Keratinocyte (primary cell): ENCODE results near the gene KRT84. TPM values are rescaled to one million over a fixed set of nuclear protein-coding genes. Genes with fewer than 3 reads are reported as not detected.
"Not testable (repeated sequence)": the region's sequence is repeated elsewhere in the genome, so short reads cannot be mapped to it uniquely, and the experiment has no call there.

ENCODE experiments used
- DNase-seq: peaks from one replicate; pipeline ENCODE4 v3.0.0-alpha.2; 2011; ENCODE audit warnings: low read depth, missing footprints, low spot score
- FAIRE-seq: peaks from 2 replicates; lab custom pipeline; 2011; peaks lifted over from hg19 to GRCh38; lab: Jason Lieb, UNC
- H2AFZ ChIP-seq: 2 replicates; pipeline ENCODE4 v1.6.0; 2012; ENCODE audit warnings: low read length, control low read depth, inconsistent platforms; ENCODE audit not compliant: control insufficient read depth
- H3K27ac ChIP-seq: 2 replicates; pipeline ENCODE4 v1.5.1; 2011; ENCODE audit warnings: low read length; ENCODE audit not compliant: control insufficient read depth, insufficient read depth
- H3K27me3 ChIP-seq: 3 replicates; pipeline ENCODE4 v1.6.0; 2011; ENCODE audit warnings: low read length; ENCODE audit not compliant: control insufficient read depth, insufficient read depth; ENCODE audit errors: extremely low read depth
- H3K36me3 ChIP-seq, 2 experiments: 2 replicates in 1 of 2; 3 replicates in 1 of 2; pipeline ENCODE4 v1.5.1; 2011; ENCODE audit warnings: low read length in 2 of 2, mild to moderate bottlenecking in 1 of 2; ENCODE audit not compliant: control insufficient read depth in 2 of 2, insufficient read depth in 2 of 2; ENCODE audit errors: extremely low read depth in 1 of 2
- H3K4me1 ChIP-seq: 3 replicates; pipeline ENCODE4 v1.5.1; 2011; ENCODE audit warnings: low read length; ENCODE audit not compliant: control insufficient read depth, insufficient read depth; ENCODE audit errors: extremely low read depth
- H3K4me2 ChIP-seq: 3 replicates; pipeline ENCODE4 v1.6.0; 2011; ENCODE audit warnings: low read depth, low read length; ENCODE audit not compliant: control insufficient read depth, insufficient read depth; ENCODE audit errors: extremely low read depth
- H3K4me3 ChIP-seq, 3 experiments: fragments of 200-600 bp in 1 of 3; sonication (generic) in 1 of 3; 2 replicates in 2 of 3; 3 replicates in 1 of 3; pipeline ENCODE4 v1.5.1; 2011 to 2016; ENCODE audit warnings: low read length in 3 of 3, mild to moderate bottlenecking in 3 of 3, control low read depth in 2 of 3, inconsistent platforms in 1 of 3, low read depth in 1 of 3, mixed read lengths in 1 of 3, mixed run types in 1 of 3, moderate library complexity in 1 of 3; ENCODE audit not compliant: control insufficient read depth in 2 of 3, insufficient read depth in 2 of 3; ENCODE audit errors: extremely low read depth in 1 of 3
- H3K79me2 ChIP-seq: 2 replicates; pipeline ENCODE4 v1.6.0; 2012; ENCODE audit warnings: low read length; ENCODE audit not compliant: control insufficient read depth, insufficient read depth
- H3K9ac ChIP-seq: 3 replicates; pipeline ENCODE4 v1.6.0; 2011; ENCODE audit warnings: low read length; ENCODE audit not compliant: control insufficient read depth, insufficient read depth; ENCODE audit errors: extremely low read depth
- H3K9me1 ChIP-seq: 3 replicates; pipeline ENCODE4 v1.6.0; 2011; ENCODE audit warnings: low read length; ENCODE audit not compliant: control insufficient read depth, insufficient read depth; ENCODE audit errors: extremely low read depth
- H3K9me3 ChIP-seq: 2 replicates; pipeline ENCODE4 v1.5.1; 2012; ENCODE audit warnings: low read depth, low read length; ENCODE audit not compliant: control insufficient read depth
- H4K20me1 ChIP-seq: 3 replicates; pipeline ENCODE4 v1.6.0; 2011; ENCODE audit warnings: low read length; ENCODE audit not compliant: control insufficient read depth, insufficient read depth; ENCODE audit errors: extremely low read depth
- CTCF ChIP-seq, 3 experiments: IDR thresholded peaks in 1 of 3; conservative IDR thresholded peaks in 1 of 3; optimal IDR thresholded peaks in 1 of 3; 2 replicates in 2 of 3; 3 replicates in 1 of 3; pipeline versions ENCODE3 to v1.5.1; 2011; ENCODE audit warnings: low read length in 3 of 3, mild to moderate bottlenecking in 3 of 3, moderate library complexity in 2 of 3, control low read depth in 1 of 3, inconsistent platforms in 1 of 3; ENCODE audit not compliant: insufficient read depth in 2 of 3; ENCODE audit errors: extremely low read depth in 1 of 3
- EZH2 ChIP-seq: IDR thresholded peaks from one replicate; pipeline ENCODE4 v1.6.1; 2012; ENCODE audit warnings: inconsistent platforms, mild to moderate bottlenecking, low read length, moderate library complexity
- dilution Hi-C: fragments of 300-500 bp; cut with MboI; formaldehyde crosslinking; loops from one replicate; pipeline ENCODE4 v1.7.0; 2020; ENCODE audit warnings: low sequenced_read_pairs; ENCODE audit not compliant: extremely low pct_ligation_motif_present
- polyA plus RNA-seq, 5 experiments: library from polyadenylated mRNA; depleted of rRNA in 3 of 5; stranded (reverse) in 3 of 5; stranded (forward) in 1 of 5; unstranded in 1 of 5; fragments of >200 nt; gene quantifications; 1 replicate in 1 of 5; 2 replicates in 3 of 5; 3 replicates in 1 of 5; pipeline versions ENCODE4 v1.2.1 to v1.2.3, GENCODE V29; 2011 to 2012; ENCODE audit warnings: missing spikeins in 2 of 5, low read depth in 1 of 5, low replicate concordance in 1 of 5

Gene KRT84
- polyA plus RNA-seq, 1 donor (not counting 4 experiments of a cell fraction or from before 2014, with no cell fraction given): 0.10 TPM

DNA sequence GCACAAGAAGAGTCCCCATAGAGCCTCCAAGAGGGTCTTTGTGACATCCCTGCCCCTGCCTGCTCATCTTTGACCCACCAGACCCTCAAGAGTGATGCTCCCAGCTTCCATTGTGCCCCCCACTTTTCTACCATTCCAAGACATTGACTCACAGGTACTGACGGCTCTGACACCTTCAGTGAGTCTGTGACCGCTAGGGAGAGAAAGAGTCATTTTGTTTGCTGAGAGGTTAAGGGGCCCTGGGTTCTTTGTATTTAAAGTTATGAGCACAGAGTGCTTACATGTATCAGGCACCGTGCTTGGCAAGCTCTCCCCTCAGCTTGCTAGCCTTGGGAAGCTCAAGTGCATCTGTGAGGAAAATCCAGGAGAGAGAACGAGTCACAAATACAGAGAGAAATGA lies 27.8 kb upstream of the KRT84 start:
- Histone ChIP-seq H3K27ac (no peak overlapping the region), H3K36me3 (no peaks in the 10 kb centered on the region), H3K27me3 (peaks cover 3% of the 10 kb centered on the region), H3K4me2 (no peak overlapping the region), H3K9me3 (no peaks in the 10 kb centered on the region), H4K20me1 (no peaks in the 10 kb centered on the region), H2AFZ (no peak overlapping the region), H3K4me1 (peaks cover 15% of the 10 kb centered on the region), H3K79me2 (no peaks in the 10 kb centered on the region), H3K9me1 (no peaks in the 10 kb centered on the region), H3K4me3 (no peak overlapping the region), H3K9ac (no peak overlapping the region)
- dilution Hi-C loops: no loop called here
- no peak for DNase-seq
- no peak for TF ChIP-seq EZH2
- no peak for TF ChIP-seq CTCF (optimal IDR thresholded peaks at IDR 0.05 in 1 of 3, IDR thresholded peaks at IDR 0.05 in 1 of 3, conservative IDR thresholded peaks at IDR 0.05 in 1 of 3; ENCODE audit: extremely low read depth in 1 of 3, insufficient read depth in 2 of 3, low read length in 3 of 3)
- no peak for FAIRE-seq

- DNase-seq (no peak), FAIRE-seq (no peak)
- H3K4me3 ChIP-seq: no peak overlapping the region
- dilution Hi-C loops: no loop called here
- H4K20me1 ChIP-seq: no peaks in the 10 kb centered on the region
- H3K4me2 ChIP-seq: no peak overlapping the region
- no peak for TF ChIP-seq EZH2
- no peak for TF ChIP-seq CTCF (optimal IDR thresholded peaks at IDR 0.05 in 1 of 3, IDR thresholded peaks at IDR 0.05 in 1 of 3, conservative IDR thresholded peaks at IDR 0.05 in 1 of 3; ENCODE audit: extremely low read depth in 1 of 3, insufficient read depth in 2 of 3, low read length in 3 of 3)
- H3K9me3 ChIP-seq: no peaks in the 10 kb centered on the region
- H3K27me3 ChIP-seq: peaks cover 3% of the 10 kb centered on the region
- no peak overlapping the region for H3K27ac ChIP-seq
- H3K4me1 ChIP-seq: peaks cover 13% of the 10 kb centered on the region
- no peaks in the 10 kb centered on the region for H3K79me2 ChIP-seq
- H2AFZ ChIP-seq: no peak overlapping the region
- no peaks in the 10 kb centered on the region for H3K9me1 ChIP-seq
- H3K9ac ChIP-seq: no peak overlapping the region
- no peaks in the 10 kb centered on the region for H3K36me3 ChIP-seq
Measured at GRCh38 chr12:52411815-52412214, 26.4 kb upstream of the KRT84 start.

DNA sequence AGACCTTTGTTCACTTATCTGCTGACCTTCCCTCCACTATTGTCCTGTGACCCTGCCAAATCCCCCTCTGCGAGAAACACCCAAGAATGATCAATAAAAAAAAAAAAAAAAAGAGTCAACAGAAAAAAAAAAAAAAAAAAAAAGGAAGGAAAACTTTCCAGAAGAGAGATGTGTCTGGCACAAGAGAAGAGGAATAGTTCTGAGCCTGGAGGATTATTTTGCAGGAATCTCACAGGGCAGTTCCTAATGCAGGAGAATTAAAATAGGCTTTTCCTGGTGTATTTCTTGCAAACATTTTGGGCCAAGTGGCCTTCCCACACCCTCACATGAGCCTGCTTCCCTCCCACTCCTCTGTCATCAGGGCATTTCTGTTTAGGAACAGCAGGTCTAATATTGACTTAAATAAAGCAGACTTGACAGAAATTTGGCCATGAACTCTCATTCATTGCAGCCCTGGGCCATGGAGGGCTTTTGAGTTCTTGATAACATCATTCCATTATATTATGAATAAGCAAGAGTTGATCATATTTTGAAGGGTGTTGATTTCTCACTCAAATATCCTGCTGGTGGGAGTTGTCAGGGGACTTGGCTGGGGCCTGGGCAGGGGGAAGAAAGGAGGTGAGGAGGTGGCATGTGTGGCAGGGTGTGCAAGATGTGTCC lies 25.3 kb upstream of the KRT84 start:
- H3K4me3 ChIP-seq, H3K79me2 ChIP-seq, DNase-seq, H4K20me1 ChIP-seq, H2AFZ ChIP-seq, H3K4me2 ChIP-seq, H3K36me3 ChIP-seq, H3K4me1 ChIP-seq, dilution Hi-C loops, H3K27ac ChIP-seq, H3K9me3 ChIP-seq, H3K9ac ChIP-seq, FAIRE-seq, H3K9me1 ChIP-seq, H3K27me3 ChIP-seq: not testable (repeated sequence)
